Astrocyte (in vitro differentiated cells and primary cell): ENCODE data around the gene UBAC1. TPM values are rescaled to one million over a fixed set of nuclear protein-coding genes. Genes with fewer than 3 reads are reported as not detected.

Experiments used
- DNase-seq: peaks from one replicate; pipeline ENCODE4 v3.0.0-alpha.2; 2010; ENCODE audit warnings: low read depth
- FAIRE-seq: peaks from 2 replicates; lab custom pipeline; 2011; peaks lifted over from hg19 to GRCh38; lab: Jason Lieb, UNC
- H2AFZ ChIP-seq: 2 replicates; pipeline ENCODE4 v1.6.0; 2012; ENCODE audit warnings: low read depth, low read length, inconsistent platforms
- H3K27ac ChIP-seq: 2 replicates; pipeline ENCODE4 v1.5.1; 2011; ENCODE audit warnings: low read depth, low read length, inconsistent platforms
- H3K27me3 ChIP-seq: 2 replicates; pipeline ENCODE4 v1.6.0; 2011; ENCODE audit warnings: low read length, inconsistent platforms; ENCODE audit not compliant: insufficient read depth
- H3K36me3 ChIP-seq: 2 replicates; pipeline ENCODE4 v1.5.1; 2011; ENCODE audit warnings: low read length, inconsistent platforms; ENCODE audit not compliant: insufficient read depth
- H3K4me1 ChIP-seq: 2 replicates; pipeline ENCODE4 v1.5.1; 2011; ENCODE audit warnings: low read length, inconsistent platforms; ENCODE audit not compliant: insufficient read depth
- H3K4me2 ChIP-seq: 2 replicates; pipeline ENCODE4 v1.6.0; 2012; ENCODE audit warnings: low read length, inconsistent platforms
- H3K4me3 ChIP-seq: 2 replicates; pipeline ENCODE4 v1.5.1; 2011; ENCODE audit warnings: low read depth, mild to moderate bottlenecking, low read length, inconsistent platforms; ENCODE audit not compliant: insufficient read depth
- H3K79me2 ChIP-seq: 2 replicates; pipeline ENCODE4 v1.6.0; 2012; ENCODE audit warnings: mild to moderate bottlenecking, low read length, inconsistent platforms; ENCODE audit not compliant: insufficient read depth
- H3K9ac ChIP-seq: 2 replicates; pipeline ENCODE4 v1.6.0; 2012; ENCODE audit warnings: mild to moderate bottlenecking, low read length, inconsistent platforms
- H3K9me3 ChIP-seq: 2 replicates; pipeline ENCODE4 v1.5.1; 2012; ENCODE audit warnings: low read depth, mild to moderate bottlenecking, low read length, inconsistent platforms; ENCODE audit not compliant: insufficient read depth
- H4K20me1 ChIP-seq: 2 replicates; pipeline ENCODE4 v1.6.0; 2012; ENCODE audit warnings: low read length, inconsistent platforms; ENCODE audit not compliant: insufficient read depth
- H3K27ac Mint-ChIP-seq: one replicate; pipeline ENCODE4 v1.8.0; 2021; ENCODE audit warnings: mild to moderate bottlenecking, mixed read lengths; ENCODE audit not compliant: unreplicated experiment
- H3K27me3 Mint-ChIP-seq: one replicate; pipeline ENCODE4 v1.8.0; 2021; ENCODE audit warnings: low read depth, mixed read lengths; ENCODE audit not compliant: unreplicated experiment
- H3K36me3 Mint-ChIP-seq: one replicate; pipeline ENCODE4 v1.8.0; 2021; ENCODE audit warnings: low read depth, mixed read lengths; ENCODE audit not compliant: unreplicated experiment
- H3K4me1 Mint-ChIP-seq: one replicate; pipeline ENCODE4 v1.8.0; 2021; ENCODE audit warnings: low read depth, mixed read lengths; ENCODE audit not compliant: unreplicated experiment
- H3K4me3 Mint-ChIP-seq: one replicate; pipeline ENCODE4 v1.8.0; 2021; ENCODE audit warnings: mild to moderate bottlenecking, moderate library complexity, mixed read lengths; ENCODE audit not compliant: unreplicated experiment
- H3K9me3 Mint-ChIP-seq: one replicate; pipeline ENCODE4 v1.8.0; 2021; ENCODE audit warnings: mild to moderate bottlenecking, mixed read lengths; ENCODE audit not compliant: unreplicated experiment
- CTCF ChIP-seq: IDR thresholded peaks from 2 replicates; pipeline ENCODE4 v1.5.1; 2011; ENCODE audit warnings: low read depth, mild to moderate bottlenecking, inconsistent platforms, low read length, moderate library complexity; ENCODE audit not compliant: insufficient read depth
- EZH2 ChIP-seq: IDR thresholded peaks from 2 replicates; pipeline ENCODE4 v1.6.1; 2012; ENCODE audit warnings: mild to moderate bottlenecking, low read length, inconsistent platforms; ENCODE audit not compliant: insufficient read depth
- total RNA-seq: library from RNA; stranded (reverse); gene quantifications from 2 replicates; pipeline ENCODE4 v1.2.1, GENCODE V29; 2021

The UBAC1 gene
- total RNA-seq, 1 donor from 2014 or later = 31.8 TPM

- H3K9me3 ChIP-seq = peaks cover 2% of the 10 kb centered on the region
- no peaks in the 10 kb centered on the region for H3K4me1 Mint-ChIP-seq
- no peaks in the 10 kb centered on the region for H3K27me3 ChIP-seq
- peaks cover 1% of the 10 kb centered on the region for H3K36me3 ChIP-seq
- H3K36me3 Mint-ChIP-seq = peaks cover 21% of the 10 kb centered on the region
- H4K20me1 ChIP-seq = no peaks in the 10 kb centered on the region
- no peak for DNase-seq
- peaks cover 3% of the 10 kb centered on the region for H3K4me1 ChIP-seq
- TF ChIP-seq EZH2 (no peak), CTCF (no peak)
- peaks cover 13% of the 10 kb centered on the region for H3K9me3 Mint-ChIP-seq
- no peak overlapping the region for H3K9ac ChIP-seq
- no peaks in the 10 kb centered on the region for H3K79me2 ChIP-seq
- H3K27ac Mint-ChIP-seq = no peak overlapping the region
- H3K4me3 Mint-ChIP-seq = no peak overlapping the region
- H3K27ac ChIP-seq = no peak overlapping the region
- no peak overlapping the region for H3K4me3 ChIP-seq
- FAIRE-seq = no peak
- no peaks in the 10 kb centered on the region for H3K27me3 Mint-ChIP-seq
- no peak overlapping the region for H3K4me2 ChIP-seq
- H2AFZ ChIP-seq = no peak overlapping the region
Observed at GRCh38 chr9:135920973-135921585, 40.1 kb downstream of the UBAC1 start.

- H3K9ac ChIP-seq = no peak overlapping the region
- Mint-ChIP-seq H3K27me3 (no peaks in the 10 kb centered on the region), H3K4me1 (no peaks in the 10 kb centered on the region), H3K4me3 (no peak overlapping the region), H3K9me3 (peaks cover 20% of the 10 kb centered on the region), H3K36me3 (peaks cover 28% of the 10 kb centered on the region), H3K27ac (no peak overlapping the region)
- DNase-seq (no peak), FAIRE-seq (no peak)
- no peak overlapping the region for H3K4me2 ChIP-seq
- no peak overlapping the region for H3K4me3 ChIP-seq
- peaks cover 8% of the 10 kb centered on the region for H3K36me3 ChIP-seq
- TF ChIP-seq CTCF (no peak), EZH2 (no peak)
- H3K27ac ChIP-seq = no peak overlapping the region
- no peaks in the 10 kb centered on the region for H3K79me2 ChIP-seq
- H4K20me1 ChIP-seq = no peaks in the 10 kb centered on the region
- peaks cover 5% of the 10 kb centered on the region for H3K9me3 ChIP-seq
- no peaks in the 10 kb centered on the region for H3K27me3 ChIP-seq
- no peak overlapping the region for H2AFZ ChIP-seq
- H3K4me1 ChIP-seq = no peaks in the 10 kb centered on the region
Observed at GRCh38 chr9:135920256-135920930, 40.8 kb downstream of the UBAC1 start.
